GM21717 (cell line): ENCODE measurements around the gene LRRC45.

ENCODE experiments used
- ATAC-seq: cut with Tn5 transposase; IDR thresholded peaks from one replicate; pipeline ENCODE4 v1.9.1; 2021; ENCODE audit warnings: mild to moderate bottlenecking, moderate library complexity; ENCODE audit not compliant: unreplicated experiment

Gene LRRC45

GRCh38 chr17:82080048-82080788 is 57.1 kb downstream of the LRRC45 start:
- ATAC-seq, result no peak
